ENCODE data around the gene PSMD5. TPM values are rescaled to one million over a fixed set of nuclear protein-coding genes. Genes with fewer than 3 reads are reported as not detected.

Gene PSMD5
- 39.6 and 44.4 TPM in 2 replicates for total RNA-seq

GRCh38 chr9:120842685-120843485 is at the start of gene PSMD5:
TSS of gene PSMD5 (minus strand) at chr9:120842922. CDS start at chr9:120842909, 13 bp downstream.
- no peak for TF ChIP-seq CTCF (IDR thresholded peaks at IDR 0.05; ENCODE audit: insufficient read depth, low read length, poor library complexity, severe bottlenecking)
- Histone ChIP-seq H3K27me3 (ENCODE audit: control insufficient read depth, insufficient read depth, low read length) (no peaks in the 10 kb centered on the region), H3K36me3 (ENCODE audit: control insufficient read depth, insufficient read depth, low read length) (no peaks in the 10 kb centered on the region), H3K4me3 (ENCODE audit: low read depth, low read length) (peak within 1 kb of the TSS; percentile 87)
- peak; percentile 98 for DNase-seq (ENCODE audit: low read depth)

- Histone ChIP-seq H3K27me3 (ENCODE audit: control insufficient read depth, insufficient read depth, low read length) (peaks cover 2% of the 10 kb centered on the region), H3K4me3 (ENCODE audit: low read depth, low read length) (no peak overlapping the region), H3K36me3 (ENCODE audit: control insufficient read depth, insufficient read depth, low read length) (no peaks in the 10 kb centered on the region)
- no peak for DNase-seq (ENCODE audit: low read depth)
- no peak for TF ChIP-seq CTCF (IDR thresholded peaks at IDR 0.05; ENCODE audit: insufficient read depth, low read length, poor library complexity, severe bottlenecking)
Measured at GRCh38 chr9:120891884-120892747, 49.4 kb upstream of the PSMD5 start.

- Histone ChIP-seq H3K27me3 (ENCODE audit: control insufficient read depth, insufficient read depth, low read length) (peaks cover 2% of the 10 kb centered on the region), H3K4me3 (ENCODE audit: low read depth, low read length) (no peak overlapping the region), H3K36me3 (ENCODE audit: control insufficient read depth, insufficient read depth, low read length) (no peaks in the 10 kb centered on the region)
- no peak for DNase-seq (ENCODE audit: low read depth)
- no peak for TF ChIP-seq CTCF (IDR thresholded peaks at IDR 0.05; ENCODE audit: insufficient read depth, low read length, poor library complexity, severe bottlenecking)
Measured at GRCh38 chr9:120891245-120891883, 48.6 kb upstream of the PSMD5 start.

GRCh38 chr9:120890320-120891244 is 47.9 kb upstream of the PSMD5 start:
- no peak for TF ChIP-seq CTCF (IDR thresholded peaks at IDR 0.05; ENCODE audit: insufficient read depth, low read length, poor library complexity, severe bottlenecking)
- Histone ChIP-seq H3K27me3 (ENCODE audit: control insufficient read depth, insufficient read depth, low read length) (peaks cover 2% of the 10 kb centered on the region), H3K36me3 (ENCODE audit: control insufficient read depth, insufficient read depth, low read length) (no peaks in the 10 kb centered on the region), H3K4me3 (ENCODE audit: low read depth, low read length) (no peak overlapping the region)
- no peak for DNase-seq (ENCODE audit: low read depth)

- no peak overlapping the region for H3K4me3 ChIP-seq (ENCODE audit: low read depth, low read length)
- peaks cover under 1% of the 10 kb centered on the region for H3K27me3 ChIP-seq (ENCODE audit: control insufficient read depth, insufficient read depth, low read length)
- no peak for TF ChIP-seq CTCF (IDR thresholded peaks at IDR 0.05; ENCODE audit: insufficient read depth, low read length, poor library complexity, severe bottlenecking)
- no peaks in the 10 kb centered on the region for H3K36me3 ChIP-seq (ENCODE audit: control insufficient read depth, insufficient read depth, low read length)
- DNase-seq (ENCODE audit: low read depth), result no peak
Measured at GRCh38 chr9:120889606-120890271, 47.0 kb upstream of the PSMD5 start.
